Nephron (organoid): ENCODE results near the gene GUCY2C.
"Not testable (repeated sequence)": the region's sequence is repeated elsewhere in the genome, so short reads cannot be mapped to it uniquely, and the experiment has no call there.

Source experiments
- H3K27ac Mint-ChIP-seq, 3 experiments: 2 replicates each; pipeline ENCODE4 v1.8.0; 2020; ENCODE audit warnings: mixed read lengths in 3 of 3, mild to moderate bottlenecking in 2 of 3, moderate library complexity in 1 of 3
- H3K27me3 Mint-ChIP-seq: 2 replicates; pipeline ENCODE4 v1.8.0; 2021; ENCODE audit warnings: low read depth, mild to moderate bottlenecking, moderate library complexity, mixed read lengths
- H3K36me3 Mint-ChIP-seq: 2 replicates; pipeline ENCODE4 v1.8.0; 2020; ENCODE audit warnings: low read depth, mixed read lengths
- H3K4me1 Mint-ChIP-seq: 2 replicates; pipeline ENCODE4 v1.8.0; 2020; ENCODE audit warnings: mixed read lengths
- H3K4me3 Mint-ChIP-seq, 3 experiments: 2 replicates each; pipeline ENCODE4 v1.8.0; 2020; ENCODE audit warnings: mild to moderate bottlenecking in 3 of 3, mixed read lengths in 3 of 3, moderate library complexity in 2 of 3
- H3K9me3 Mint-ChIP-seq: 2 replicates; pipeline ENCODE4 v1.8.0; 2020; ENCODE audit warnings: mixed read lengths
- TF ChIP-seq, protein P1 (sequence below), 3 experiments: fragments of 200-600 bp; sonication (generic); IDR thresholded peaks; one replicate each; pipeline ENCODE4 v1.5.0; 2021; ENCODE audit warnings: antibody characterized with exemption in 3 of 3; ENCODE audit not compliant: unreplicated experiment in 3 of 3

The GUCY2C gene

DNA sequence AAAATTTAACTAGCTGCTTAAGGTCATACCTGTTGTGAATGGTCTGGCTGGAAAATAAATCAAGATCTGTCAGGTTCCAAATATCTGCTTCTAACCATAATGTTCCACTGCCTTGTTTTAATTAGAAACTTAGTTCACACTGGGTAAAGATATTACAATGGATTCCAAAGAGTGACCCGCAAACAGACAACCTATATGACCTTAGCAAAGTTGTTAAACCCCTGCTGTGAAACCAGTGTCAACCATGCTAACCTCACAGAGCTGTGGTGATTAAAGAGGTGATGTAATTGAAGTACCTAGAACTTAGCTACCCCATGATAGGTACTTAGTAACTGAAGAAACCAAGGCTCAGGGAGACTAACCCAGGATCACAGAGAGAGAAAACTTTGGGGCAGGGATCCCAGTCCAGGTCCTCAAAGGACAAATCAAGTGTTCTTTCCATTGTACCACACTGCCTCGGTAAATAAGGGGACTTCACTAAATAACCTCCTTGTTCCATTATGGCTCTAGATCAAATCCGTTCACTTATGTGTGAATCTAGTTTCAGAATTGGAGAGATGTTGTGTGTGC, 2.2 kb downstream of the GUCY2C start:
- Mint-ChIP-seq H3K27me3 (no peaks in the 10 kb centered on the region), H3K4me1 (no peaks in the 10 kb centered on the region), H3K4me3 (no peak overlapping the region), H3K27ac (no peak overlapping the region), H3K9me3 (peaks cover 5% of the 10 kb centered on the region), H3K36me3 (no peaks in the 10 kb centered on the region)
- TF ChIP-seq, protein P1, sequence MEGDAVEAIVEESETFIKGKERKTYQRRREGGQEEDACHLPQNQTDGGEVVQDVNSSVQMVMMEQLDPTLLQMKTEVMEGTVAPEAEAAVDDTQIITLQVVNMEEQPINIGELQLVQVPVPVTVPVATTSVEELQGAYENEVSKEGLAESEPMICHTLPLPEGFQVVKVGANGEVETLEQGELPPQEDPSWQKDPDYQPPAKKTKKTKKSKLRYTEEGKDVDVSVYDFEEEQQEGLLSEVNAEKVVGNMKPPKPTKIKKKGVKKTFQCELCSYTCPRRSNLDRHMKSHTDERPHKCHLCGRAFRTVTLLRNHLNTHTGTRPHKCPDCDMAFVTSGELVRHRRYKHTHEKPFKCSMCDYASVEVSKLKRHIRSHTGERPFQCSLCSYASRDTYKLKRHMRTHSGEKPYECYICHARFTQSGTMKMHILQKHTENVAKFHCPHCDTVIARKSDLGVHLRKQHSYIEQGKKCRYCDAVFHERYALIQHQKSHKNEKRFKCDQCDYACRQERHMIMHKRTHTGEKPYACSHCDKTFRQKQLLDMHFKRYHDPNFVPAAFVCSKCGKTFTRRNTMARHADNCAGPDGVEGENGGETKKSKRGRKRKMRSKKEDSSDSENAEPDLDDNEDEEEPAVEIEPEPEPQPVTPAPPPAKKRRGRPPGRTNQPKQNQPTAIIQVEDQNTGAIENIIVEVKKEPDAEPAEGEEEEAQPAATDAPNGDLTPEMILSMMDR (IDR thresholded peaks at IDR 0.05; ENCODE audit: unreplicated experiment in 3 of 3): no peak

DNA sequence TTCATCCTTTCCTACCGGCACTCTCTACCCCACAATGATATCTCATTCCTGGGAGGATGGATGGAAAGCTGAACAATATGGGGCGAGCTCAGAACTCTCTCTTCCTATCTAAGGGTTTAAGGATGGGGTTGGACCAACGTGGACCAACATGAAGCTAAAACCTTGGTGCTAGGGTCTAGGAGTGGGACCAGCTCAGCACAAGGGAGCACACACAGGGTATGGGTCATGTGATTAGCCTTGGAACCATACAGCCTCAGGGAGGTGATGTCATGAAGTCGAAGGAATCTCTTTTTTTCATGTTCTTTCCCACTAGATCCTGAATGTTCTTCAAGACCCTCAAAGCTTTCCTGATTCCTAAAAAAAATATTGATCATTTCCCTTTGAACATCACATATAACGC, 3.3 kb downstream of the GUCY2C start:
- TF ChIP-seq, protein P1 (IDR thresholded peaks at IDR 0.05; ENCODE audit: unreplicated experiment in 3 of 3): no peak
- H3K9me3 Mint-ChIP-seq: peaks cover 5% of the 10 kb centered on the region
- no peaks in the 10 kb centered on the region for H3K27me3 Mint-ChIP-seq
- no peak overlapping the region for H3K4me3 Mint-ChIP-seq
- H3K4me1 Mint-ChIP-seq: no peaks in the 10 kb centered on the region
- no peaks in the 10 kb centered on the region for H3K36me3 Mint-ChIP-seq
- no peak overlapping the region for H3K27ac Mint-ChIP-seq

DNA sequence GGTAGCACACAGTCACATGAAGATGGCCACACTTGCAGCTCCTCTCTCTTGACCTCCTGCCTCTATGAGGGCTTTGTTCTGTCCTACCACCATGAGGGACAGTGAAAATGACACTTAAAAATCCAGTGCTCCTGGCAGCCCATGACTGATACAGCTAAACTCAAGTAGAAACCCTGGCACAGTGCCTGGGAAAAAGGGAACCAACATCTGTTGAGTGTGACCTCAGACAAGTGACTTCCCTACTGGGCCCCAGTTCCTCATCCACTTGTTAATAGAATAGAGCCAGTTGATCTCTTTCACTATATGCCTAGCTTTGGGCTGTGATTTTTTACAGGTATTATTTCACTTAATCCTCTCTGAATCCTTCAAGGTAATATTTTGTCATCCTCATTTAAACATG, 4.8 kb downstream of the GUCY2C start:
- TF ChIP-seq, protein P1 (IDR thresholded peaks at IDR 0.05; ENCODE audit: unreplicated experiment in 3 of 3): no peak
- H3K4me1 Mint-ChIP-seq: no peaks in the 10 kb centered on the region
- H3K9me3 Mint-ChIP-seq: no peaks in the 10 kb centered on the region
- no peaks in the 10 kb centered on the region for H3K36me3 Mint-ChIP-seq
- no peaks in the 10 kb centered on the region for H3K27me3 Mint-ChIP-seq
- no peak overlapping the region for H3K27ac Mint-ChIP-seq
- no peak overlapping the region for H3K4me3 Mint-ChIP-seq

DNA sequence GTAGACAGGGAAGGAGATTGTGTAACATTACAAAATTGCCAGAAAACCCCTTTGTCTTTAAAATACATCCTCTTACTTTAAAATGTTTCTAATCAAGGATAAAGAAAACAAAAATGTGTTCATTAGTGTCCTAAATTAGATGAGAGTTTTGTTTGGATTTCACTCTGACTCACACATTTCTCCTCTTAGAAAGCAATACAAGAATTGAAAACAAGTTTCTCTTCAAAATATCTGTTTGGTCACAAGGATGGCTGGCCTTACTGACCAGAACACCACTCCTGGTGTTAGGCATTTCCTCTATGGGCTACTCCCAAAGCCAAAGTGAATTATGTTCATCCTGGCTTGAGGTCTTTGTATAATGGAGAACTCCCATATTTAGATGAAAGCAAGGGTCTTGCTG, 6.4 kb downstream of the GUCY2C start:
- no peak overlapping the region for H3K4me3 Mint-ChIP-seq
- no peak overlapping the region for H3K27ac Mint-ChIP-seq
- TF ChIP-seq, protein P1 (IDR thresholded peaks at IDR 0.05; ENCODE audit: unreplicated experiment in 3 of 3): no peak
- H3K9me3 Mint-ChIP-seq: no peaks in the 10 kb centered on the region
- no peaks in the 10 kb centered on the region for H3K27me3 Mint-ChIP-seq
- no peaks in the 10 kb centered on the region for H3K4me1 Mint-ChIP-seq
- no peaks in the 10 kb centered on the region for H3K36me3 Mint-ChIP-seq

DNA sequence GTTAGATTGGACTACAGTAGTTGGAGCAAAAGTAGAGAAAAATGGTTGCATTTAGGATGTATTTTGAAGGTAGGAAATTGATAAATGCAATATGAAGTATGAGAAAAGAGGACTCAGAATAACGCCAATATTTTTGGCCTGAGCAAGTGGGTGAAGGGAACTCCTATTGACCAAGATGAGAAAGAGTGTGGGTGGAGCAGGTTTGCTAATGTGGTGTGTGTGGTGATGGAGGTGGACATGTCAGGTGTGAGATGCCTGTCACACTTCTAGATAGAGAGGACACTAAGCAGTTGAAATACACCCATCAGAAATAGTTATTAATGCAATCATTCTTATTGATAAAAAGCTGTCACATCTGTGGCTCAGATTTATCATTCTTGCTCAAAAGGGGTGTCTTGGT, 7.3 kb downstream of the GUCY2C start:
- H3K27ac Mint-ChIP-seq: no peak overlapping the region
- no peaks in the 10 kb centered on the region for H3K9me3 Mint-ChIP-seq
- H3K36me3 Mint-ChIP-seq: no peaks in the 10 kb centered on the region
- H3K4me3 Mint-ChIP-seq: no peak overlapping the region
- H3K27me3 Mint-ChIP-seq: no peaks in the 10 kb centered on the region
- no peaks in the 10 kb centered on the region for H3K4me1 Mint-ChIP-seq
- TF ChIP-seq, protein P1 (IDR thresholded peaks at IDR 0.05; ENCODE audit: unreplicated experiment in 3 of 3): no peak

DNA sequence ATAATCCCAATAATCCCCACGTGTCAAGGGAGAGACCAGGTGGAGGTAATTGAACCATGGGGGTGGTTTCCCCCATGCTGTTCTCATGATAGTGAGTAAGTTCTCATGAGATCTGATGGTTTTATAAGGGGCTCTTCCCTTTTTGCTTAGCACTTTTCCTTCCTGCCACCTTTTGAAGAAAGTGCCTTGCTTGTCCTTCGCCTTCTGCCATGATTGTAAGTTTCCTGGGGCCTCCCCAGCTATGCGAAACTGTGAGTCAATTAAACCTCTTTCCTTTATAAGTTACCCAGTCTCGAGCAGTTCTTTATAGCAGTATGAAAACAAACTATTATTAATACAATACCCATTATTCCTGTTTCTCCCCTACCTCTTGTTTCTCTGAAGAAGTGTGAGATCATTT, 14.2 kb downstream of the GUCY2C start:
- H3K4me1 Mint-ChIP-seq, H3K36me3 Mint-ChIP-seq, H3K27ac Mint-ChIP-seq, H3K9me3 Mint-ChIP-seq, H3K27me3 Mint-ChIP-seq, H3K4me3 Mint-ChIP-seq: not testable (repeated sequence)
